OCI-LY1 (cell line): ENCODE measurements around the gene NUF2.

Experiments used
- CTCF ChIP-seq: fragments of 200-600 bp; sonication (generic), shearing (Covaris generic); IDR thresholded peaks from 2 replicates; pipeline ENCODE4 v1.5.1; 2017; ENCODE audit warnings: mild to moderate bottlenecking, antibody characterized with exemption, low read length, moderate library complexity, mixed read lengths
- EZH2 ChIP-seq: fragments of 200-600 bp; sonication (generic), shearing (Covaris generic); IDR thresholded peaks from 2 replicates; pipeline ENCODE4 v1.8.0; 2017; ENCODE audit warnings: borderline replicate concordance, mixed run types, mild to moderate bottlenecking, antibody characterized with exemption, low read length, moderate library complexity, mixed read lengths

GRCh38 chr1:163381487-163382184, 59.9 kb downstream of the NUF2 start:
- TF ChIP-seq CTCF: no peak
- TF ChIP-seq EZH2: no peak
